Stomach (tissue), 4 donors: ENCODE results near the gene ZXDC.

Source experiments
- POLR2A ChIP-seq, 4 donors: fragments of 450-650 bp; IDR thresholded peaks; one replicate each; pipeline ENCODE4 v1.6.1; 2016; ENCODE audit warnings: antibody characterized with exemption in 4 of 4, control low read depth in 2 of 4, mild to moderate bottlenecking in 1 of 4, moderate library complexity in 1 of 4
- TF ChIP-seq, protein P1 (sequence below), 7 experiments: fragments of 450-650 bp in 4 of 7; fragments of 200-600 bp in 3 of 7; sonication (generic) in 3 of 7; IDR thresholded peaks; one replicate each; pipeline ENCODE4 v1.5.1; 2016 to 2019; ENCODE audit warnings: antibody characterized with exemption in 7 of 7, control low read depth in 2 of 7, mild to moderate bottlenecking in 1 of 7

DNA sequence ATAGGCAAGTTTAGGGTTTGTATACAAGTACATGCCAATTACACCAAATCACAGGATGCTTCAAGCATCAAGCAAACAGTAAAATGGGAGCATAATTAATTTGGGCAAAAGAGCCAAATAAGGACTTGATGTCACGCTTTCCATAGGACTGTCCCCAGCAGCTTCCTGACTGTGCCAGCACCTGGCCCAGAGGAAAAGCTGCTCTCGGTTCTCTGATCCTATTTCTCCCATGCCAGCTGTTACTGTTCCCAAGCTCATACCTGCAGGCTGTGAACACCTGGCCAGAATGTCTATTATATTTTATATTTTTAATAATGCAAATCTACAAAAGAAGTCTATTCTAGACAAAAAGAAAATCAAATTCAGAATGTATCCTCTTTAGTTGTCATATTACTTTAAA, 12.2 kb downstream of the ZXDC start:
- TF ChIP-seq, protein P1, sequence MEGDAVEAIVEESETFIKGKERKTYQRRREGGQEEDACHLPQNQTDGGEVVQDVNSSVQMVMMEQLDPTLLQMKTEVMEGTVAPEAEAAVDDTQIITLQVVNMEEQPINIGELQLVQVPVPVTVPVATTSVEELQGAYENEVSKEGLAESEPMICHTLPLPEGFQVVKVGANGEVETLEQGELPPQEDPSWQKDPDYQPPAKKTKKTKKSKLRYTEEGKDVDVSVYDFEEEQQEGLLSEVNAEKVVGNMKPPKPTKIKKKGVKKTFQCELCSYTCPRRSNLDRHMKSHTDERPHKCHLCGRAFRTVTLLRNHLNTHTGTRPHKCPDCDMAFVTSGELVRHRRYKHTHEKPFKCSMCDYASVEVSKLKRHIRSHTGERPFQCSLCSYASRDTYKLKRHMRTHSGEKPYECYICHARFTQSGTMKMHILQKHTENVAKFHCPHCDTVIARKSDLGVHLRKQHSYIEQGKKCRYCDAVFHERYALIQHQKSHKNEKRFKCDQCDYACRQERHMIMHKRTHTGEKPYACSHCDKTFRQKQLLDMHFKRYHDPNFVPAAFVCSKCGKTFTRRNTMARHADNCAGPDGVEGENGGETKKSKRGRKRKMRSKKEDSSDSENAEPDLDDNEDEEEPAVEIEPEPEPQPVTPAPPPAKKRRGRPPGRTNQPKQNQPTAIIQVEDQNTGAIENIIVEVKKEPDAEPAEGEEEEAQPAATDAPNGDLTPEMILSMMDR (IDR thresholded peaks at IDR 0.05), result no peak
- TF ChIP-seq POLR2A (IDR thresholded peaks at IDR 0.05), result no peak
